GM12878 (cell line): ENCODE data around the gene MICA. TPM values are rescaled to one million over a fixed set of nuclear protein-coding genes. Genes with fewer than 3 reads are reported as not detected.

Source experiments
- ATAC-seq: fragments of 200-7000 bp; cut with Tn5 transposase; 3 replicates; pipeline ENCODE4 v1.9.1; 2020; ENCODE audit warnings: mild to moderate bottlenecking, moderate library complexity
- BruUV-seq: library from RNA; stranded (reverse); fragments of 400-500 nt; replicated peaks from 2 replicates; lab custom pipeline; 2021; lab: Mats Ljungman, UMichigan
- CTCF ChIA-PET: fragments of 300-600 bp; sonication (Branson Sonifier 250); formaldehyde crosslinking; extraction: SDS; loops from one replicate; lab custom pipeline; 2021; ENCODE audit warnings: inconsistent platforms; lab: Yijun Ruan, JAX
- POLR2A ChIA-PET: fragments of 350-600 bp; formaldehyde crosslinking; extraction: SDS; loops from one replicate; lab custom pipeline; 2021; ENCODE audit warnings: inconsistent platforms; lab: Charles Lee
- RAD21 ChIA-PET: fragments of 300-600 bp; sonication (Branson Sonifier 250); formaldehyde crosslinking; loops from one replicate; lab custom pipeline; 2023; ENCODE audit warnings: antibody characterized with exemption; ENCODE audit not compliant: unreplicated experiment; lab: Charles Lee
- SMC1A ChIA-PET: fragments of 300-600 bp; sonication (Branson Sonifier 250); formaldehyde crosslinking; loops from one replicate; lab custom pipeline; 2023; ENCODE audit not compliant: unreplicated experiment, uncharacterized antibody; lab: Charles Lee
- DNase-seq: peaks from one replicate; pipeline ENCODE4 v3.0.0-alpha.2; 2011; ENCODE audit warnings: low read depth, low spot score
- FAIRE-seq: peaks from 3 replicates; lab custom pipeline; 2011; peaks lifted over from hg19 to GRCh38; lab: Jason Lieb, UNC
- H2AFZ ChIP-seq: 2 replicates; pipeline ENCODE4 v1.6.0; 2011; ENCODE audit warnings: low read depth, low read length, control low read depth; ENCODE audit not compliant: control insufficient read depth
- H3K27ac ChIP-seq: 2 replicates; pipeline ENCODE4 v1.5.1; 2011; ENCODE audit warnings: control low read depth; ENCODE audit not compliant: control insufficient read depth, insufficient read depth
- H3K27me3 ChIP-seq, 2 experiments: replicated peaks in 1 of 2; 2 replicates each; pipeline versions ENCODE4 v1.6.0 to v1.6.1; 2011; ENCODE audit warnings: low read length in 1 of 2; ENCODE audit not compliant: control insufficient read depth in 2 of 2, insufficient read depth in 2 of 2
- H3K36me3 ChIP-seq, 2 experiments: 2 replicates each; pipeline ENCODE4 v1.5.1; 2011; ENCODE audit warnings: low read length in 1 of 2; ENCODE audit not compliant: control insufficient read depth in 2 of 2, insufficient read depth in 2 of 2
- H3K4me1 ChIP-seq: 2 replicates; pipeline ENCODE4 v1.6.1; 2011; ENCODE audit warnings: mild to moderate bottlenecking, low read length, moderate library complexity, mixed read lengths; ENCODE audit not compliant: control insufficient read depth, insufficient read depth
- H3K4me2 ChIP-seq: 2 replicates; pipeline ENCODE4 v1.6.0; 2011; ENCODE audit warnings: control low read depth; ENCODE audit not compliant: control insufficient read depth, insufficient read depth
- H3K4me3 ChIP-seq: fragments of 200-600 bp; sonication (generic); 2 replicates; pipeline ENCODE4 v1.5.1; 2016
- H3K79me2 ChIP-seq: 2 replicates; pipeline ENCODE4 v1.6.0; 2011; ENCODE audit warnings: low read length; ENCODE audit not compliant: control insufficient read depth, insufficient read depth
- H3K9ac ChIP-seq: 2 replicates; pipeline ENCODE4 v1.8.0; 2011; ENCODE audit warnings: low read length, control low read depth, mixed read lengths; ENCODE audit not compliant: control insufficient read depth, insufficient read depth
- H3K9me3 ChIP-seq: replicated peaks from 3 replicates; pipeline ENCODE4 v1.5.1; 2011; ENCODE audit warnings: mild to moderate bottlenecking, low read length; ENCODE audit not compliant: control insufficient read depth, insufficient read depth
- H4K20me1 ChIP-seq: 2 replicates; pipeline ENCODE4 v1.6.0; 2011; ENCODE audit not compliant: control insufficient read depth, insufficient read depth
- BCL11A ChIP-seq: IDR thresholded peaks from 2 replicates; pipeline ENCODE4 v1.6.1; 2011; ENCODE audit warnings: low read depth, low read length
- BCL3 ChIP-seq: IDR thresholded peaks from 2 replicates; pipeline ENCODE4 v1.6.1; 2011; ENCODE audit warnings: borderline replicate concordance, low read depth, mild to moderate bottlenecking, moderate library complexity, low read length; ENCODE audit not compliant: insufficient read depth, poor library complexity, severe bottlenecking
- BHLHE40 ChIP-seq, 2 experiments: fragments of 450-650 bp in 1 of 2; IDR thresholded peaks; 2 replicates each; pipeline ENCODE4 v1.6.1; 2011 to 2017; ENCODE audit warnings: low read depth in 2 of 2, borderline replicate concordance in 1 of 2, improper control_type of control experiment in 1 of 2, low read length in 1 of 2, mild to moderate bottlenecking in 1 of 2
- E4F1 ChIP-seq: fragments of 450-650 bp; IDR thresholded peaks from 2 replicates; pipeline ENCODE4 v1.6.1; 2018; ENCODE audit warnings: borderline replicate concordance, mild to moderate bottlenecking; ENCODE audit not compliant: partially characterized antibody
- EGR1 ChIP-seq, 2 experiments: IDR thresholded peaks; 1 replicate in 1 of 2; 2 replicates in 1 of 2; pipeline ENCODE4 v1.6.1; 2011 to 2012; ENCODE audit warnings: low read depth in 2 of 2, low read length in 2 of 2, borderline replicate concordance in 1 of 2, mild to moderate bottlenecking in 1 of 2, moderate library complexity in 1 of 2
- HDGF ChIP-seq: fragments of 450-650 bp; IDR thresholded peaks from 2 replicates; pipeline ENCODE4 v1.6.1; 2016; ENCODE audit warnings: antibody characterized with exemption
- HSF1 ChIP-seq: fragments of 150-350 bp; IDR thresholded peaks from 2 replicates; pipeline ENCODE4 v1.6.1; 2014; ENCODE audit warnings: mild to moderate bottlenecking, low read depth, low read length
- IKZF1 ChIP-seq: fragments of 450-650 bp; conservative IDR thresholded peaks from 2 replicates; pipeline ENCODE4 v1.6.1; 2017; ENCODE audit warnings: antibody characterized with exemption, mild to moderate bottlenecking
- NR2F1 ChIP-seq: fragments of 450-650 bp; conservative IDR thresholded peaks from 2 replicates; pipeline ENCODE4 v1.6.1; 2017; ENCODE audit warnings: mild to moderate bottlenecking
- POLR2A ChIP-seq: IDR thresholded peaks from 2 replicates; pipeline ENCODE4 v1.6.1; 2011; ENCODE audit warnings: low read depth, mild to moderate bottlenecking, low read length
- RB1 ChIP-seq: fragments of 450-650 bp; formaldehyde crosslinking; IDR thresholded peaks from 2 replicates; pipeline ENCODE4 v1.6.1; 2017; ENCODE audit warnings: mild to moderate bottlenecking, borderline replicate concordance
- USF2 ChIP-seq: IDR thresholded peaks from 2 replicates; pipeline ENCODE4 v1.6.1; 2011; ENCODE audit warnings: low read depth, low read length, improper control_type of control experiment, borderline replicate concordance
- WGBS: methylation state at CpG from one replicate; pipeline ENCODE4 v1.1.6; 2016; ENCODE audit warnings: low lambda C conversion rate; ENCODE audit not compliant: insufficient replicate concordance, insufficient coverage; ENCODE audit errors: missing lambda C conversion rate; 5-methylcytosine and 5-hydroxymethylcytosine counted together
- in situ Hi-C: fragments of 300-500 bp; cut with MboI; formaldehyde crosslinking; loops from 9 replicates; pipeline ENCODE4 v1.14.3; 2018; ENCODE audit warnings: mixed read lengths
- intact Hi-C: fragments of 100-400 bp; cut with micrococcal nuclease; formaldehyde crosslinking; loops from one replicate; pipeline ENCODE4 v1.14.2; 2022; ENCODE audit not compliant: unreplicated experiment
- polyA plus RNA-seq, 11 experiments: library from polyadenylated mRNA; depleted of rRNA in 4 of 11; unstranded in 6 of 11; stranded (reverse) in 5 of 11; fragments of >200 nt; fragmentation: Nextera tagmentation in 4 of 11; fragmentation: Illumina TruSeq in 1 of 11; extraction: Ambion mirVana in 4 of 11; extraction: Trizol in 1 of 11; gene quantifications; 1 replicate in 1 of 11; 2 replicates in 10 of 11; pipeline versions ENCODE4 v1.2.1 to v1.2.3, GENCODE V29; 2011 to 2016; ENCODE audit warnings: inconsistent platforms in 2 of 11, missing spikeins in 2 of 11, low read depth in 1 of 11
- total RNA-seq, 4 experiments: library from RNA; depleted of rRNA in 3 of 4; stranded (reverse); fragments of >200 nt in 3 of 4; fragmentation: Illumina TruSeq in 1 of 4; extraction: Trizol in 1 of 4; gene quantifications; 2 replicates each; pipeline versions ENCODE4 v1.2.1 to v1.2.3, GENCODE V29; 2013 to 2021

The MICA gene
- total and polyA plus RNA-seq, 10 of the 15 experiments (the other 5 are each of a cell fraction or from before 2014, with no cell fraction given): 3.6 to 10.5 (median 6.9) TPM

GRCh38 chr6:31400467-31401289, 2.7 kb upstream of the MICA start:
- POLR2A ChIA-PET: interaction anchor here (0.6 to 1.7 kb wide), 8 partner anchors 42 to 198 kb away, joined by 3 to 7 read pairs (median 4); no protein-coding TSS in a partner anchor
- FAIRE-seq: no peak
- no peaks in the 10 kb centered on the region for H3K9me3 ChIP-seq
- TSS peak; percentile 79 for BruUV-seq
- H3K4me2 ChIP-seq: peak overlapping the region; percentile 99
- H4K20me1 ChIP-seq: no peaks in the 10 kb centered on the region; the same call in 1 of the 2 replicates
- RAD21 ChIA-PET: interaction anchor here (1.0 to 3.7 kb wide), 6 partner anchors 39 to 174 kb away, joined by 3 to 21 read pairs (median 4); partner anchors contain the start of genes ATP6V1G2, DDX39B and TNF
- peak overlapping the region; percentile 81 for H3K9ac ChIP-seq
- no peaks in the 10 kb centered on the region for H3K36me3 ChIP-seq
- DNase-seq: no peak
- CTCF ChIA-PET: interaction anchor here (0.6 to 7.6 kb wide), 9 partner anchors 20 to 203 kb away, joined by 3 to 145 read pairs (median 5); no protein-coding TSS in a partner anchor
- H3K79me2 ChIP-seq: peaks cover 42% of the 10 kb centered on the region
- peak overlapping the region; percentile 82 for H2AFZ ChIP-seq
- ATAC-seq: peak; percentile 72
- peak overlapping the region; percentile 74 for H3K27ac ChIP-seq
- 0% methylated on average over 27 of the region's 30 CpGs for WGBS
- H3K27me3 ChIP-seq: no peaks in the 10 kb centered on the region
- H3K4me3 ChIP-seq: peak overlapping the region; percentile 71
- H3K4me1 ChIP-seq: peaks cover 16% of the 10 kb centered on the region
- intact Hi-C loops (no loop called here), in situ Hi-C loops (loop anchor here (5.0 kb wide), 1 partner anchor 42 kb away; no protein-coding TSS in a partner anchor)
- SMC1A ChIA-PET: interaction anchor here (0.7 to 6.3 kb wide), 8 partner anchors 20 to 197 kb away, joined by 3 to 71 read pairs (median 4); no protein-coding TSS in a partner anchor
- no peak for TF ChIP-seq RB1
- peak in 1 of 2 experiments; percentile 4; a peak in 1 of 4 replicates for TF ChIP-seq BHLHE40 (IDR thresholded peaks at IDR 0.05; ENCODE audit: borderline replicate concordance in 1 of 2, low read depth in 2 of 2, low read length in 1 of 2)
- peak; percentile 76 for TF ChIP-seq E4F1
- peak in 1 of 2 experiments; percentile 57; a peak in 1 of 3 replicates for TF ChIP-seq EGR1 (IDR thresholded peaks at IDR 0.05; ENCODE audit: borderline replicate concordance in 1 of 2, low read depth in 2 of 2, low read length in 2 of 2)
- 0 out of 2 replicates have a peak, but pooled peaks have one; percentile 31 for TF ChIP-seq HDGF
- peak; percentile 79 for TF ChIP-seq POLR2A
- 0 out of 2 replicates have a peak, but pooled peaks have one; percentile 27 for TF ChIP-seq NR2F1
- TF ChIP-seq HSF1: no peak
- TF ChIP-seq BCL3: no peak
- no peak for TF ChIP-seq USF2
- peak; percentile 24 for TF ChIP-seq IKZF1
- no peak for TF ChIP-seq BCL11A
